Endothelial cell of umbilical vein (primary cell): Measurements from ENCODE around the gene IQGAP2. TPM values are rescaled to one million over a fixed set of nuclear protein-coding genes. Genes with fewer than 3 reads are reported as not detected.

Experiments
- BruUV-seq: library from RNA; stranded (reverse); fragments of 400-500 nt; replicated peaks from 2 replicates; lab custom pipeline; 2021; lab: Mats Ljungman, UMichigan
- CTCF ChIA-PET: fragments of 300-600, 350-600 bp; sonication (Branson Sonifier 250); formaldehyde crosslinking; loops from one replicate; lab custom pipeline; 2021; ENCODE audit warnings: antibody characterized with exemption, inconsistent platforms; lab: Charles Lee
- POLR2A ChIA-PET: fragments of 300-600, 350-600 bp; sonication (Branson Sonifier 250); formaldehyde crosslinking; loops from one replicate; lab custom pipeline; 2021; ENCODE audit warnings: antibody characterized with exemption, inconsistent platforms; lab: Charles Lee
- DNase-seq: peaks from one replicate; pipeline ENCODE4 v3.0.0-alpha.2; 2011; ENCODE audit warnings: low read depth, low spot score
- FAIRE-seq: peaks from 2 replicates; lab custom pipeline; 2011; peaks lifted over from hg19 to GRCh38; lab: Jason Lieb, UNC
- H2AFZ ChIP-seq: 2 replicates; pipeline ENCODE4 v1.6.0; 2012; ENCODE audit warnings: low read depth, low read length, control low read depth, inconsistent platforms
- H3K27ac ChIP-seq: 2 replicates; pipeline ENCODE4 v1.5.1; 2011; ENCODE audit warnings: low read depth, mild to moderate bottlenecking, control low read depth, low read length, moderate library complexity; ENCODE audit not compliant: insufficient read depth
- H3K27me3 ChIP-seq, 2 experiments: 2 replicates each; pipeline versions ENCODE4 v1.6.0 to v1.6.1; 2011; ENCODE audit warnings: low read length in 2 of 2, mixed read lengths in 1 of 2; ENCODE audit not compliant: control insufficient read depth in 2 of 2, insufficient read depth in 2 of 2
- H3K36me3 ChIP-seq, 2 experiments: 2 replicates in 1 of 2; 3 replicates in 1 of 2; pipeline ENCODE4 v1.5.1; 2011; ENCODE audit warnings: low read length in 2 of 2, mild to moderate bottlenecking in 1 of 2, moderate library complexity in 1 of 2; ENCODE audit not compliant: control insufficient read depth in 2 of 2, insufficient read depth in 2 of 2; ENCODE audit errors: extremely low read depth in 1 of 2
- H3K4me1 ChIP-seq: 3 replicates; pipeline ENCODE4 v1.5.1; 2011; ENCODE audit warnings: mild to moderate bottlenecking, low read length; ENCODE audit not compliant: control insufficient read depth, insufficient read depth; ENCODE audit errors: extremely low read depth
- H3K4me2 ChIP-seq: 2 replicates; pipeline ENCODE4 v1.6.1; 2011; ENCODE audit warnings: low read length, control low read depth, mixed read lengths; ENCODE audit not compliant: insufficient read depth
- H3K4me3 ChIP-seq, 3 experiments: fragments of 200-600 bp in 1 of 3; sonication (generic), shearing (Covaris generic) in 1 of 3; replicated peaks in 1 of 3; 2 replicates each; pipeline ENCODE4 v1.5.1; 2011 to 2016; ENCODE audit warnings: control low read depth in 3 of 3, low read length in 3 of 3, mild to moderate bottlenecking in 2 of 3, inconsistent platforms in 1 of 3, low read depth in 1 of 3, moderate library complexity in 1 of 3; ENCODE audit not compliant: insufficient read depth in 1 of 3
- H3K79me2 ChIP-seq: 2 replicates; pipeline ENCODE4 v1.6.0; 2012; ENCODE audit warnings: low read length, inconsistent platforms; ENCODE audit not compliant: control insufficient read depth, insufficient read depth
- H3K9ac ChIP-seq: replicated peaks from 2 replicates; pipeline ENCODE3; 2011; ENCODE audit warnings: low read length, control low read depth; ENCODE audit not compliant: insufficient read depth; ENCODE audit errors: extremely low read depth
- H3K9me1 ChIP-seq: replicated peaks from 3 replicates; pipeline ENCODE4 v1.6.0; 2011; ENCODE audit warnings: mild to moderate bottlenecking, low read length; ENCODE audit not compliant: control insufficient read depth, insufficient read depth; ENCODE audit errors: extremely low read depth
- H3K9me3 ChIP-seq: replicated peaks from 2 replicates; pipeline ENCODE4 v1.5.1; 2012; ENCODE audit warnings: low read length, inconsistent platforms; ENCODE audit not compliant: control insufficient read depth, insufficient read depth
- H4K20me1 ChIP-seq: replicated peaks from 2 replicates; pipeline ENCODE3; 2011; ENCODE audit warnings: mild to moderate bottlenecking, low read length; ENCODE audit not compliant: control insufficient read depth, insufficient read depth; ENCODE audit errors: extremely low read depth
- CTCF ChIP-seq, 2 donors: IDR thresholded peaks; 1 replicate in 1 of 2; 2 replicates in 1 of 2; pipeline ENCODE4 v1.5.1; 2011; ENCODE audit warnings: low read length in 2 of 2, mild to moderate bottlenecking in 2 of 2, moderate library complexity in 2 of 2, control low read depth in 1 of 2, inconsistent platforms in 1 of 2, low read depth in 1 of 2; ENCODE audit not compliant: insufficient read depth in 1 of 2; ENCODE audit errors: extremely low read depth in 1 of 2
- EZH2 ChIP-seq: IDR thresholded peaks from 2 replicates; pipeline ENCODE4 v1.6.1; 2012; ENCODE audit warnings: borderline replicate concordance, low read depth, mild to moderate bottlenecking, moderate library complexity, low read length, inconsistent platforms; ENCODE audit not compliant: severe bottlenecking
- FOS ChIP-seq: IDR thresholded peaks from 2 replicates; pipeline ENCODE4 v1.6.1; 2011; ENCODE audit warnings: mild to moderate bottlenecking, low read length, moderate library complexity, borderline replicate concordance; ENCODE audit not compliant: insufficient read depth
- GATA2 ChIP-seq: IDR thresholded peaks from 2 replicates; pipeline ENCODE4 v1.7.0; 2011; ENCODE audit warnings: low read depth, mild to moderate bottlenecking, moderate library complexity, mixed read lengths, low read length; ENCODE audit not compliant: insufficient read length, insufficient read depth
- JUN ChIP-seq: IDR thresholded peaks from 2 replicates; pipeline ENCODE4 v1.6.1; 2011; ENCODE audit warnings: borderline replicate concordance, low read depth; ENCODE audit not compliant: insufficient read length, insufficient read depth
- MAX ChIP-seq: IDR thresholded peaks from 2 replicates; pipeline ENCODE4 v1.6.1; 2011; ENCODE audit not compliant: insufficient read depth, insufficient read length
- MYC ChIP-seq: IDR thresholded peaks from one replicate; pipeline ENCODE4 v1.6.1; 2011; ENCODE audit warnings: mild to moderate bottlenecking, low read depth, low read length
- POLR2A ChIP-seq: IDR thresholded peaks from 2 replicates; pipeline ENCODE4 v1.6.1; 2012; ENCODE audit warnings: low read depth, mild to moderate bottlenecking, control low read depth, low read length
- POLR2AphosphoS5 ChIP-seq: IDR thresholded peaks from 2 replicates; pipeline ENCODE4 v1.6.1; 2012; ENCODE audit warnings: low read depth, mild to moderate bottlenecking, control low read depth, low read length, moderate library complexity; ENCODE audit not compliant: insufficient read depth
- dilution Hi-C: fragments of 300-500 bp; cut with MboI; formaldehyde crosslinking; loops from one replicate; pipeline ENCODE4 v1.15.0; 2019; ENCODE audit warnings: low sequenced_read_pairs; ENCODE audit not compliant: extremely low pct_ligation_motif_present
- intact Hi-C: fragments of 100-400 bp; cut with micrococcal nuclease; formaldehyde crosslinking; loops from one replicate; pipeline ENCODE4 v1.10.0; 2022
- polyA plus RNA-seq, 4 experiments: library from polyadenylated mRNA; depleted of rRNA in 3 of 4; stranded (reverse) in 3 of 4; unstranded in 1 of 4; fragments of >200 nt; gene quantifications; 2 replicates each; pipeline versions ENCODE4 v1.2.1 to v1.2.3, GENCODE V29; 2011 to 2012; ENCODE audit warnings: missing spikeins in 1 of 4
- total RNA-seq: library from RNA; stranded (reverse); gene quantifications from 2 replicates; pipeline ENCODE4 v1.2.3, GENCODE V29; 2021

Gene IQGAP2
- total and polyA plus RNA-seq, 2 donors (not counting 3 experiments of a cell fraction or from before 2014, with no cell fraction given): 4.5 to 4.7 TPM

GRCh38 chr5:76691467-76692273 is 288.6 kb downstream of the IQGAP2 start:
- TF ChIP-seq MAX (peak; percentile 93), MYC (peak; percentile 93), POLR2A (peak; percentile 43), GATA2 (peak; percentile 79), EZH2 (no peak), POLR2AphosphoS5 (peak; percentile 85), FOS (peak; percentile 60), JUN (peak; percentile 24), CTCF (IDR thresholded peaks at IDR 0.05; ENCODE audit: extremely low read depth in 1 of 2, insufficient read depth in 1 of 2, low read depth in 1 of 2, low read length in 2 of 2) (no peak)
- H3K4me3 ChIP-seq: no peak overlapping the region
- H3K27ac ChIP-seq: peak overlapping the region; percentile 91
- CTCF ChIA-PET: interaction anchor here (0.8 to 7.1 kb wide), 13 partner anchors 15 to 385 kb away, joined by 3 to 41 read pairs (median 4); no protein-coding TSS in a partner anchor
- BruUV-seq: TSS peak; percentile 11
- DNase-seq (peak; percentile 98), FAIRE-seq (peak; percentile 79)
- H2AFZ ChIP-seq: no peak overlapping the region
- dilution Hi-C loops: loop anchor here (25.0 kb wide), 1 partner anchor 121 kb away; the partner anchor contains the start of gene F2RL1
- POLR2A ChIA-PET: interaction anchor here (0.5 to 1.6 kb wide), 5 partner anchors 13 to 127 kb away, joined by 3 to 4 read pairs (median 3); no protein-coding TSS in a partner anchor
- H3K27me3 ChIP-seq: no peaks in the 10 kb centered on the region
- intact Hi-C loops: loop anchor here (1.0 kb wide), 5 partner anchors 24 to 99 kb away; no protein-coding TSS in a partner anchor
- H3K9me1 ChIP-seq: no peaks in the 10 kb centered on the region
- H4K20me1 ChIP-seq: no peaks in the 10 kb centered on the region
- H3K9ac ChIP-seq: peak overlapping the region; percentile 67
- H3K4me2 ChIP-seq: peak overlapping the region; percentile 64
- H3K79me2 ChIP-seq: no peaks in the 10 kb centered on the region
- no peaks in the 10 kb centered on the region for H3K36me3 ChIP-seq
- no peaks in the 10 kb centered on the region for H3K9me3 ChIP-seq
- H3K4me1 ChIP-seq: peaks cover 79% of the 10 kb centered on the region
